ENCODE results near the gene CASKIN1.

GRCh38 chr16:2149630-2150417, 46.6 kb downstream of the CASKIN1 start:
- TF ChIP-seq CTCF (IDR thresholded peaks at IDR 0.05) = no peak
- no peak for TF ChIP-seq POLR2A (IDR thresholded peaks at IDR 0.05)
- TF ChIP-seq EP300 (IDR thresholded peaks at IDR 0.05; ENCODE audit: low read depth) = no peak
- no peak for TF ChIP-seq POLR2AphosphoS5 (IDR thresholded peaks at IDR 0.05)
